SK-N-MC (cell line): Measurements from ENCODE around the gene JPT1.

Experiments used
- EZH2 ChIP-seq: fragments of 200-600 bp; sonication (generic); IDR thresholded peaks from one replicate; pipeline ENCODE4 v1.6.1; 2017; ENCODE audit warnings: antibody characterized with exemption
- POLR2AphosphoS5 ChIP-seq: IDR thresholded peaks from 2 replicates; pipeline ENCODE4 v1.6.1; 2012; ENCODE audit warnings: mild to moderate bottlenecking, low read depth, low read length, borderline replicate concordance

DNA sequence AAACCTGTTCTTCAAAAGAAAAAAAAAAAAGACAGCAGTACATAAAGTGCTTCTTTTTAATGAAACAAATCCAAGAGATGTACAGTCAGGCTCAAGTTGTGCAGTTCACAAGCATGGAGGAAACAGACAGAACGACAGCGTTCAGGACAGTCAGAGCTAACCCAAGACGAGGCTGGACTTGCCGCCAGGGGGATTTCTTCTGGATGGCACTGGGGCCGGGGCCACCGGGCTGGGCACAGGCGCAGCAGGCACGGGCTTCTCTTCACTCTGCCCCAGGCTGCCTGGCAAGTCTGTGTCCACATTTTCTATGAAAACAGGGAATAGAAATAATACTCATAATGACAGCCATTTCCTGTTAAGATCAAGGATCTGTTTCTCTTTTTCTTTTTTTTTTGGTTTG lies 18.4 kb downstream of the JPT1 start:
- TF ChIP-seq POLR2AphosphoS5: no peak
- no peak for TF ChIP-seq EZH2
